ACC112 (cell line): ENCODE measurements around the gene DENND1B.
"Not testable (repeated sequence)": the region's sequence is repeated elsewhere in the genome, so short reads cannot be mapped to it uniquely, and the experiment has no call there.

Source experiments
- H2AFZ ChIP-seq: fragments of 200-600 bp; sonication (generic); one replicate; pipeline ENCODE4 v1.6.0; 2017; ENCODE audit warnings: antibody characterized with exemption, low read length; ENCODE audit not compliant: unreplicated experiment
- H3K27ac ChIP-seq: fragments of 200-600 bp; sonication (generic); 2 replicates; pipeline ENCODE4 v1.5.1; 2014; ENCODE audit warnings: low read depth, mild to moderate bottlenecking, antibody characterized with exemption, low read length, moderate library complexity
- H3K27me3 ChIP-seq: fragments of 200-600 bp; sonication (generic); 2 replicates; pipeline ENCODE4 v1.6.1; 2014; ENCODE audit warnings: mild to moderate bottlenecking, antibody characterized with exemption, low read length, moderate library complexity, mixed read lengths; ENCODE audit not compliant: insufficient read depth
- H3K36me3 ChIP-seq: fragments of 200-600 bp; sonication (generic); 2 replicates; pipeline ENCODE4 v1.6.1; 2016; ENCODE audit warnings: mild to moderate bottlenecking, antibody characterized with exemption, low read length, moderate library complexity, mixed read lengths; ENCODE audit not compliant: insufficient read depth
- H3K4me1 ChIP-seq: fragments of 200-600 bp; sonication (generic); one replicate; pipeline ENCODE4 v1.6.1; 2016; ENCODE audit warnings: low read length, mixed read lengths; ENCODE audit not compliant: insufficient read depth, unreplicated experiment, control insufficient read depth
- H3K4me3 ChIP-seq: fragments of 200-600 bp; sonication (generic); 2 replicates; pipeline ENCODE4 v1.5.1; 2014; ENCODE audit warnings: mild to moderate bottlenecking, low read depth, low read length
- H3K79me2 ChIP-seq: fragments of 200-600 bp; sonication (generic); one replicate; pipeline ENCODE4 v1.6.0; 2016; ENCODE audit warnings: low read length; ENCODE audit not compliant: control insufficient read depth, unreplicated experiment, insufficient read depth

Gene DENND1B

DNA sequence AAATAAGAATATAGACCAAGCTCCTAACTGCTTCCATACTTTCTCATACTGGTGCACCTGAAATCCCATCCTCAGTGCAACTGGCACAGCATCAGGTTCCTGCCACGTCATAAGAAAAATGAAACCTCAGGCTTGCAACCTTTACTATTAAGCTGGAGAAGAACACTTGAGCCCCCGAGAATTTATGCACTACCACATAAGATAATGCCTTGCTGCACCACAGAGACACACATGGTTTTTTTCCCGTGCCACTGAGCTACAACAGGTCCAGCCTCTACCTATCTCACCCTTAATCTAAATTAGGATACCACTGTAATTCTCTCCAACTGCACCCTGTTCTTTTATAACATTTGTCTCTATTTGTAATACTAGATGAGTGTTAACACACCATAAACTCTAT lies 174.5 kb downstream of the DENND1B start:
- H3K4me3 ChIP-seq: no peak overlapping the region
- no peak overlapping the region for H2AFZ ChIP-seq
- H3K79me2 ChIP-seq: no peaks in the 10 kb centered on the region
- no peaks in the 10 kb centered on the region for H3K4me1 ChIP-seq
- H3K27ac ChIP-seq: no peak overlapping the region
- no peaks in the 10 kb centered on the region for H3K36me3 ChIP-seq
- no peaks in the 10 kb centered on the region for H3K27me3 ChIP-seq

DNA sequence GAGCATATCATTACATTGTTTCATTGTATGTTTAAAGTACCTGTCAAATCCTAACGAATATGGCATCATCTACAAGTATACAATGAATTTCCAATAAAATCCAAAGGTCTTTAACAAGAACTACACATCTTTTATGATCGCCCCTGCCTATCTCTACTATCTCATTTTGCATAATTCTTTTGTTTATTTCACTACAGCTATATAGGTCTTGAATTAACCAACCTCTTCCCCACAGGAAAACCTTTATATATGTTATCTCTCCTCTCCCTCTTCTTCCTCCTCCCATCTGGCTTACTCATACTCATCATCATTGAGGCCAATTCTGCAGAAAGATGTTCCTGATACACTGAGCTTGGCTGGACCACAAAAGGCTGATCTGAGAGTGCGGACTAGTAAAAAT lies 175.5 kb downstream of the DENND1B start:
- H3K4me3 ChIP-seq: no peak overlapping the region

DNA sequence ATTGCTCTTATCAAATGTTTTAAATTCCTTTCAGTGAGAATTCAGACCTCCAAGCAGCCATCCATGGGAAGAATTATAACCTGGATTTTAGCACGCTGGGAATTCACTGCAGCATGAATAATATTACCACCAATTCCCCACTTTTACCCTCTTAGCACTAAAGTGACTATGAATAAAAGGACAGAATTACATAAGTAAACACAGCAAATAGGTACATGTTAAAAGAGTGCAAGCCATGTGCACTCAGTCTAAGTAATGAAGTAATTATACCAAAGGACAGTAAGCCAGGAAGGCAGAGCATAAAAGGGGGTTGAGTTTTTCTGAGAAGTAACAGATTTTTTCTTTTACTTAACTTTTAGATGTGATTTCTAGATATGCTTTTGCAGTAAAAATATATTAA lies 176.3 kb downstream of the DENND1B start:
- Histone ChIP-seq H2AFZ (no peak overlapping the region), H3K4me1 (no peaks in the 10 kb centered on the region), H3K79me2 (no peaks in the 10 kb centered on the region), H3K27ac (no peak overlapping the region), H3K4me3 (no peak overlapping the region), H3K36me3 (no peaks in the 10 kb centered on the region), H3K27me3 (no peaks in the 10 kb centered on the region)

More for the DNA sequence above, 175.5 kb downstream of the DENND1B start:
- H3K79me2 ChIP-seq: no peaks in the 10 kb centered on the region
- no peaks in the 10 kb centered on the region for H3K36me3 ChIP-seq
- H3K27me3 ChIP-seq: no peaks in the 10 kb centered on the region
- H3K4me1 ChIP-seq: no peaks in the 10 kb centered on the region
- H3K27ac ChIP-seq: no peak overlapping the region
- H2AFZ ChIP-seq: no peak overlapping the region

DNA sequence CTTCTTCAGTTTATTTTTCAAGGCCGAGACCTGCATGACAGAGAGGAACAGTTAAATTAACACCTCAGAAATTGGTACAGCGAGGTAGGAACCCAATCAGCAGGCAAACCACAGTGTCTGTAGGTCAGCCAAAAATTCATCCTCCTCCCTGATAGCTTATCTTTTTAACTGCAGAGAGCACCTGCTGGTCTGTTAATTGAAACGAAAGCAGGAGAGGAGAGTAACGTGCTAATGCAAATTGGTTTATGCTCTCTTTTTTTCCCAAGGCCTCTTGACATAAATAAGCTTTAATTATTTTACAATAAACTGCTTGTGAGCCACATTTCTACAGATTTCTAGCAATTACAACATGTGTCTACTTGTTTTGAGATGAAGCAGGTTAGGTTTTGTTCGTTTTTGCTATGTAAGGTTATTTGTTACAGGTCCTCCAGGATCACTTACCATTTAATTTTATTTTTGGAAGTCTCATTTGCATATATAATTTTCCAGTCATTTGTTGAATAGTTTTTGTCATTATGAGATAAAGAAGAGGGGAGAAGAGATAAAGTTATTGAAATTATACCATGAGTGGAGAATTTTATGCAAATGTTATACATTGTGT lies 179.9 kb downstream of the DENND1B start:
- Histone ChIP-seq H2AFZ (no peak overlapping the region), H3K79me2 (no peaks in the 10 kb centered on the region), H3K4me1 (no peaks in the 10 kb centered on the region), H3K27ac (no peak overlapping the region), H3K27me3 (no peaks in the 10 kb centered on the region), H3K36me3 (no peaks in the 10 kb centered on the region), H3K4me3 (no peak overlapping the region)

DNA sequence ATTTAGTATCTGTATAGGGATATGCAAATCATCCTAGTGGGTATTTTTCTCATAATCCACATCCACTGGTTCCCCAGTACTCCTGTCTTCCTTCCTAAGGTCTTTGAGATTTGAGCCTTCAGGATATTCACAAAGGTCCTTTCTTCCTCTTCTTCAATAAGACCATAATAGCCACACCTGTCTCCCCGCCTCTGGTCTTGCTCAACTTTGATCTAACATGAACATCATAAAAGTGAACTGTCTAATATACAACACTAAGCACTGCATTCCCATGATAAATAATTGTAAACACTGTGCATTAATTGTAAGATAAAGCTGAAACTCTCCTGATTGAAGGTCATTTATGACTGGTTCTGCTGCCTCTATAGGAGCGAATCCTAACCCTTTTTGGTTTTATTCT lies 184.6 kb downstream of the DENND1B start:
- no peaks in the 10 kb centered on the region for H3K36me3 ChIP-seq
- H3K27me3 ChIP-seq: no peaks in the 10 kb centered on the region
- H3K4me3 ChIP-seq: no peak overlapping the region
- H2AFZ ChIP-seq: no peak overlapping the region
- H3K4me1 ChIP-seq: no peaks in the 10 kb centered on the region
- H3K27ac ChIP-seq: no peak overlapping the region
- no peaks in the 10 kb centered on the region for H3K79me2 ChIP-seq

DNA sequence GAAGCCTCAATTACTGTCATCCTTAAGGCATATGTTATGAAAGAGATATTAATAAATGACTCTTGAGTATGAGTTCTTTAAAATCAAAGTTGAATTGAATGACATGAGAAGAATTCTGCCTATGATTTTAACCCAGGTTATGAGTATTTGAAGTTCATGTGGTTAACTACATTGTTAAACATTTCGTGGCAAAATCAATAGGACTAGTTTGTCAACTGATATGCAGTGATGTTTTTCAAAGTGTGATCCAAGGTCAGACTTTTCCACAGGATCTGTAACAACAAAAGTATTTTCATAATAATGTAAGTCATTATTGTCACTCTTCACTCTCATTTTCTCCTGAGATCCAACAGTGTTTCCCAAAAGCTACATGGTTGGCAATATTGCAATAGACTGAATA lies 189.5 kb downstream of the DENND1B start:
- no peak overlapping the region for H3K27ac ChIP-seq
- H2AFZ ChIP-seq: no peak overlapping the region
- H3K27me3 ChIP-seq: no peaks in the 10 kb centered on the region
- H3K79me2 ChIP-seq: no peaks in the 10 kb centered on the region
- no peaks in the 10 kb centered on the region for H3K36me3 ChIP-seq
- no peak overlapping the region for H3K4me3 ChIP-seq
- no peaks in the 10 kb centered on the region for H3K4me1 ChIP-seq

DNA sequence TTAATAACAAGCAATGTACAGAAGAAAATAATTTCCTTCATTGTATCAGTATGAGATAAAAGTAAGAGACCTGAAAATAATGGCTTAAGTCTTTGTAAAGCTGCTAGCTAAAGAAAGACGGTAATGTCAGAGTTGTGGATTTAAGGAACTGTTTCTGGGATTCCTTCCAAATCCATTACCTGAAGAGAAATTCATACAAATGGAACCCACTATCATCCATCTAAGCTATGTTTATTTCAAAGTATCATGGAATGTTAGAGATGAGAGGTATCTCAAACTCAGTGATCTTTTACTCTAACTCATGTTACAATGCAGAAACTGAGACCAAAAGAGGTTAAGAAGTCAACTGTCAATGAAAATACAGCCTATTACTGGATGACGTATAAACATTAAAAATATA lies 197.7 kb downstream of the DENND1B start:
- H3K27me3 ChIP-seq: no peaks in the 10 kb centered on the region
- H3K4me3 ChIP-seq: no peak overlapping the region
- no peaks in the 10 kb centered on the region for H3K36me3 ChIP-seq
- H3K27ac ChIP-seq: no peak overlapping the region
- H2AFZ ChIP-seq: no peak overlapping the region
- H3K4me1 ChIP-seq: no peaks in the 10 kb centered on the region
- no peaks in the 10 kb centered on the region for H3K79me2 ChIP-seq

DNA sequence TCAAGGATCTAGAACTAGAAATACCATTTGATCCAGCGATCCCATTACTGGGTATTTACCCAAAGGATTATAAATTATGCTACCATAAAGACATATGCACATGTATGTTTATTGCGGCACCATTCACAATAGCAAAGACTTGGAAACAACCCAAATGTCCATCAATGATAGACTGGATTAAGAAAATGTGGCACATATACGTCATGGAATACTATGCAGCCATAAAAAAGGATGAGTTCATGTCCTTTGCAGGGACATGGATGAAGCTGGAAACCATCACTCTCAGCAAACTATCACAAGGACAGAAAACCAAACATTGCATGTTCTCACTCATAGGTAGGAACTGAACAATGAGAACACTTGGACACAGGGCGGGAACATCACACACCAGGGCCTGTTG lies 199.7 kb downstream of the DENND1B start:
- not testable (repeated sequence) for H3K79me2 ChIP-seq, H2AFZ ChIP-seq, H3K4me1 ChIP-seq, H3K27ac ChIP-seq, H3K4me3 ChIP-seq, H3K27me3 ChIP-seq, H3K36me3 ChIP-seq

DNA sequence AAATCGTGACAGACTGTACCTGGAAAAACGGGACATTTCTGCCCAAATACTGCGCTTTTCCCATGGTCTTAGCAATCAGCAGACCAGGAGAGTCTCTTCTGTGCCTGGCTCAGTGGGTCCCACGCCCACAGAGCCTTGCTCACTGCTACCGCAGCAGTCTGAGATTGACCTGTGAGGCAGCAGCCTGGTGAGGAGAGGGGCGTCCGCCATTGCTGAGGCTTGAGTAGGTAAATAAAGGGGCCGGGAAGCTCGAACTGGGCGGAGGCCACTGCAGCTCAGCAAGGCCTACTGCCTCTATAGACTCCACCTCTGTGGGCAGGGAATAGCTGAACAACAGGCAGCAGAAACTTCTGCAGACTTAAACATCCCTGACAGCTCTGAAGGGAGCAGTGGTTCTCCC lies 203.1 kb downstream of the DENND1B start:
- Histone ChIP-seq H3K4me3 (no peak overlapping the region), H3K36me3 (no peaks in the 10 kb centered on the region; the same call in 1 of the 2 replicates), H3K27ac (no peak overlapping the region), H3K79me2 (no peaks in the 10 kb centered on the region), H3K4me1 (no peaks in the 10 kb centered on the region), H3K27me3 (no peaks in the 10 kb centered on the region), H2AFZ (no peak overlapping the region)

DNA sequence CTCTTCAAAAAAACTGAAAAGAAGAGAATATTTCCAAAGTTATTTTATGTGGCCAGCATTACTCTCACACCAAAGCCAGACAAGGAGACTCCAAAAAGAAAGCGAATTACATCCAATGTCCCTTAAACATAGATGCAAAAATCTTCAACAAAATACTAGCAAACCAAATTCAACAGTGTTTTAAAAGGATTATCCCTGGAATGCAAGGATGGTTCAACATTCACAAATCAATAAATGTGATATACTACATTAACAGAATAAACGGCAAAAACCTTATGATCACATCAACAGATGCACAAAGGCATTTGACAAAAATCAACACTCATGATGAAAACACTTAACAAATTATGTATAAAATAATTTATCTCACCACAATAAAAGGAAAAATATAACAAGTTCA lies 207.8 kb downstream of the DENND1B start:
- no peaks in the 10 kb centered on the region for H3K79me2 ChIP-seq
- H3K27me3 ChIP-seq: no peaks in the 10 kb centered on the region
- no peak overlapping the region for H3K27ac ChIP-seq
- no peak overlapping the region for H3K4me3 ChIP-seq
- no peaks in the 10 kb centered on the region; the same call in 1 of the 2 replicates for H3K36me3 ChIP-seq
- H3K4me1 ChIP-seq: no peaks in the 10 kb centered on the region
- H2AFZ ChIP-seq: no peak overlapping the region

DNA sequence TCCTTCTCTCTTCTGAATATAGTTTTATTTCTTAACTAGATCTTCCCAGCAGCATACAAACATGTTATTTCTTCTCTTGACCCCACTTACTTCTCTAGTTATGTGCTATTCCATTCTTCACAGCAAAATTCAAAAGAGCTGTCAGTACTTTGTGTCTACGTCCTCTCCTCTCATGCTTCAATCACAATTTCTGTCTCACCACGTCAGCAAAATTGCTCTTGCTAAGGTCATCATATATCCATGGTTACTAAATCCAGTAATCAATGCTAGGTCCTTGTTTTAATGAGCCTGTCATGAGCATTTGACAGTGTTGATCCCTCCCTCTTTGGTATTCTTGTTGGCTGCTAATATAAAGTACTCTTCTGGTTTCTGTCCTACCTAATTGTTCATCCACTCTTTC lies 214.2 kb downstream of the DENND1B start:
- no peaks in the 10 kb centered on the region for H3K36me3 ChIP-seq
- peaks cover 11% of the 10 kb centered on the region for H3K4me1 ChIP-seq
- H3K27me3 ChIP-seq: no peaks in the 10 kb centered on the region
- H3K79me2 ChIP-seq: no peaks in the 10 kb centered on the region
- H3K4me3 ChIP-seq: no peak overlapping the region
- H3K27ac ChIP-seq: no peak overlapping the region
- no peak overlapping the region for H2AFZ ChIP-seq
